Spleen (tissue), 11 donors: Measurements from ENCODE around the gene TMEM184A. TPM values are rescaled to one million over a fixed set of nuclear protein-coding genes. Genes with fewer than 3 reads are reported as not detected.
"Not testable (repeated sequence)": the region's sequence is repeated elsewhere in the genome, so short reads cannot be mapped to it uniquely, and the experiment has no call there.

ENCODE experiments used
- DNase-seq: peaks from one replicate; pipeline ENCODE4 v3.0.0-alpha.2; 2020
- H3K27ac ChIP-seq, 8 donors: fragments of 200-600 bp; sonication (generic) in 7 of 8; 1 replicate in 4 of 8; 2 replicates in 4 of 8; pipeline versions ENCODE4 v1.5.0 to v1.8.0; 2016 to 2021; ENCODE audit warnings: inconsistent platforms in 4 of 8, mild to moderate bottlenecking in 4 of 8, moderate library complexity in 1 of 8
- H3K27me3 ChIP-seq, 7 donors: fragments of 200-600 bp; sonication (generic) in 6 of 7; replicated peaks in 1 of 7; 1 replicate in 4 of 7; 2 replicates in 3 of 7; pipeline versions ENCODE4 v1.5.0 to v1.8.0; 2016 to 2021; ENCODE audit warnings: inconsistent platforms in 3 of 7, mild to moderate bottlenecking in 1 of 7
- H3K36me3 ChIP-seq, 6 donors: fragments of 200-600 bp; sonication (generic) in 5 of 6; 1 replicate in 4 of 6; 2 replicates in 2 of 6; pipeline versions ENCODE4 v1.5.0 to v1.8.0; 2016 to 2021; ENCODE audit warnings: inconsistent platforms in 2 of 6
- H3K4me1 ChIP-seq, 6 donors: fragments of 200-600 bp; sonication (generic) in 5 of 6; 1 replicate in 3 of 6; 2 replicates in 3 of 6; pipeline versions ENCODE4 v1.5.0 to v1.8.0; 2016 to 2021; ENCODE audit warnings: inconsistent platforms in 3 of 6
- H3K4me3 ChIP-seq, 8 donors: fragments of 200-600 bp; sonication (generic) in 7 of 8; 1 replicate in 4 of 8; 2 replicates in 4 of 8; pipeline versions ENCODE4 v1.5.0 to v1.8.0; 2016 to 2021; ENCODE audit warnings: inconsistent platforms in 4 of 8, mild to moderate bottlenecking in 4 of 8, moderate library complexity in 2 of 8
- H3K9me3 ChIP-seq, 8 donors: fragments of 200-600 bp; sonication (generic) in 7 of 8; 1 replicate in 4 of 8; 2 replicates in 4 of 8; pipeline versions ENCODE4 v1.5.0 to v1.8.0; 2016 to 2021; ENCODE audit warnings: inconsistent platforms in 4 of 8
- CTCF ChIP-seq, 11 experiments: fragments of 200-600 bp in 7 of 11; fragments of 450-650 bp in 4 of 11; sonication (generic) in 4 of 11; IDR thresholded peaks in 8 of 11; conservative IDR thresholded peaks in 3 of 11; 1 replicate in 7 of 11; 2 replicates in 4 of 11; pipeline versions ENCODE4 v1.4.0 to v1.8.0; 2016 to 2021; ENCODE audit warnings: antibody characterized with exemption in 11 of 11, inconsistent platforms in 4 of 11, mild to moderate bottlenecking in 1 of 11
- POLR2A ChIP-seq, 3 donors: fragments of 450-650 bp; IDR thresholded peaks; one replicate each; pipeline ENCODE4 v1.5.1; 2017; ENCODE audit warnings: antibody characterized with exemption in 3 of 3, mild to moderate bottlenecking in 1 of 3
- POLR2AphosphoS5 ChIP-seq, 3 donors: sonication (generic); formaldehyde crosslinking; IDR thresholded peaks; one replicate each; pipeline ENCODE4 v1.5.1; 2017; ENCODE audit warnings: antibody characterized with exemption in 3 of 3
- WGBS, 5 donors: extraction: QIAGEN DNeasy Blood & Tissue Kit in 3 of 5; methylation state at CpG; one replicate each; pipeline versions ENCODE4 v1.1.5 to v1.1.7; 2013 to 2018; 5-methylcytosine and 5-hydroxymethylcytosine counted together
- intact Hi-C: fragments of 100-400 bp; cut with DNase I; formaldehyde crosslinking; loops from one replicate; pipeline ENCODE4 v1.15.0; 2023; ENCODE audit warnings: low total_unique reads
- polyA plus RNA-seq, 3 donors: library from polyadenylated mRNA; stranded (reverse); fragments of 200-250 nt; gene quantifications; one replicate each; pipeline ENCODE4 v1.2.1, GENCODE V29; 2013
- total RNA-seq, 7 donors: library from RNA; depleted of rRNA in 3 of 7; stranded (reverse); fragments of >200 nt in 3 of 7; fragmentation: NEBNext Ultra II Directional in 4 of 7; extraction: Animal tissue kit (Norgen Biotek cat#: 25700) in 4 of 7; gene quantifications; one replicate each; pipeline versions ENCODE4 v1.1.0 to v1.2.1, GENCODE V29; 2016 to 2021
- donor health status: healthy with polysubstance abuse.
- donor health status: DM: no; HTN: no; CAD: no; lungs with moderate emphysema.
- donor health status: DM: no; HTN: no; CAD: no.
- donor health status: Bipolar disorder and iron deficiency.
- donor health status: healthy.
- donor health status: DM: no; HTN: no; CAD: no.
- donor health status: DM: yes; HTN: yes; CAD: no.

TMEM184A gene
- total and polyA plus RNA-seq, 10 donors: 0.09 to 0.39 (median 0.21) TPM; not detected in 4

- H3K4me3 ChIP-seq: no peak overlapping the region
- TF ChIP-seq CTCF (IDR thresholded peaks at IDR 0.05 in 8 of 11, conservative IDR thresholded peaks at IDR 0.05 in 3 of 11) (no peak), POLR2AphosphoS5 (IDR thresholded peaks at IDR 0.05) (no peak), POLR2A (IDR thresholded peaks at IDR 0.05) (no peak)
- H3K4me1 ChIP-seq: peaks cover 0 to 5% (median 0%) of the 10 kb centered on the region in 6 donors
- peaks cover 0 to 10% (median 4%) of the 10 kb centered on the region in 8 donors for H3K9me3 ChIP-seq
- no peak overlapping the region for H3K27ac ChIP-seq
- H3K27me3 ChIP-seq: peaks cover 0 to 45% (median 16%) of the 10 kb centered on the region in 7 donors
- 88 to 92% (median 91%) methylated on average over 34 of the region's 34 CpGs for WGBS, 5 donors
- DNase-seq: no peak
- intact Hi-C loops: no loop called here
- H3K36me3 ChIP-seq: no peaks in the 10 kb centered on the region
Measured at GRCh38 chr7:1586126-1586826, 30.3 kb upstream of the TMEM184A start.

- no peak for DNase-seq
- H3K27ac ChIP-seq: no peak overlapping the region
- peaks cover 0 to 36% (median 7%) of the 10 kb centered on the region in 7 donors for H3K27me3 ChIP-seq
- intact Hi-C loops: no loop called here
- 86 to 94% (median 90%) methylated on average over 20 to 37 of the region's 37 CpGs for WGBS, 5 donors
- H3K4me1 ChIP-seq: no peaks in the 10 kb centered on the region
- H3K36me3 ChIP-seq: no peaks in the 10 kb centered on the region
- TF ChIP-seq POLR2AphosphoS5 (IDR thresholded peaks at IDR 0.05) (no peak), CTCF (IDR thresholded peaks at IDR 0.05 in 8 of 11, conservative IDR thresholded peaks at IDR 0.05 in 3 of 11) (no peak), POLR2A (IDR thresholded peaks at IDR 0.05) (no peak)
- H3K9me3 ChIP-seq: peaks cover 0 to 10% (median 4%) of the 10 kb centered on the region in 8 donors
- no peak overlapping the region for H3K4me3 ChIP-seq
Measured at GRCh38 chr7:1585142-1585981, 29.4 kb upstream of the TMEM184A start.

GRCh38 chr7:1584700-1585099 is 28.7 kb upstream of the TMEM184A start:
- H3K27ac ChIP-seq: no peak overlapping the region
- 92 to 97% (median 95%) methylated on average over 17 to 18 of the region's 18 CpGs for WGBS, 5 donors

GRCh38 chr7:1583241-1583930 is 27.4 kb upstream of the TMEM184A start:
- H3K9me3 ChIP-seq, H3K4me3 ChIP-seq, H3K27ac ChIP-seq, intact Hi-C loops, DNase-seq, H3K36me3 ChIP-seq: not testable (repeated sequence)
- Histone ChIP-seq H3K4me1 (peaks cover 0 to 12% (median 10%) of the 10 kb centered on the region in 6 donors), H3K27me3 (peaks cover 0 to 16% (median 0%) of the 10 kb centered on the region in 7 donors)
- WGBS, 5 donors: 81 to 91% (median 88%) methylated on average over 18 to 19 of the region's 19 CpGs

More at GRCh38 chr7:1584700-1585099, 28.7 kb upstream of the TMEM184A start:
- H3K4me1 ChIP-seq: peaks cover 0 to 3% (median 1%) of the 10 kb centered on the region in 6 donors
- peaks cover 0 to 10% (median 4%) of the 10 kb centered on the region in 8 donors for H3K9me3 ChIP-seq
- intact Hi-C loops: no loop called here
- TF ChIP-seq CTCF (IDR thresholded peaks at IDR 0.05 in 8 of 11, conservative IDR thresholded peaks at IDR 0.05 in 3 of 11): no peak
- TF ChIP-seq POLR2A (IDR thresholded peaks at IDR 0.05): no peak
- no peak for TF ChIP-seq POLR2AphosphoS5 (IDR thresholded peaks at IDR 0.05)
- no peaks in the 10 kb centered on the region for H3K36me3 ChIP-seq
- no peak for DNase-seq
- no peak overlapping the region for H3K4me3 ChIP-seq
- H3K27me3 ChIP-seq: peaks cover 0 to 29% (median under 1%) of the 10 kb centered on the region in 7 donors
